GM12878 (cell line): ENCODE results near the gene PSMD4. TPM values are rescaled to one million over a fixed set of nuclear protein-coding genes. Genes with fewer than 3 reads are reported as not detected.

ENCODE experiments used
- ATAC-seq: fragments of 200-7000 bp; cut with Tn5 transposase; 3 replicates; pipeline ENCODE4 v1.9.1; 2020; ENCODE audit warnings: mild to moderate bottlenecking, moderate library complexity
- BruUV-seq: library from RNA; stranded (reverse); fragments of 400-500 nt; replicated peaks from 2 replicates; lab custom pipeline; 2021; lab: Mats Ljungman, UMichigan
- CTCF ChIA-PET: fragments of 300-600 bp; sonication (Branson Sonifier 250); formaldehyde crosslinking; extraction: SDS; loops from one replicate; lab custom pipeline; 2021; ENCODE audit warnings: inconsistent platforms; lab: Yijun Ruan, JAX
- POLR2A ChIA-PET: fragments of 350-600 bp; formaldehyde crosslinking; extraction: SDS; loops from one replicate; lab custom pipeline; 2021; ENCODE audit warnings: inconsistent platforms; lab: Charles Lee
- RAD21 ChIA-PET: fragments of 300-600 bp; sonication (Branson Sonifier 250); formaldehyde crosslinking; loops from one replicate; lab custom pipeline; 2023; ENCODE audit warnings: antibody characterized with exemption; ENCODE audit not compliant: unreplicated experiment; lab: Charles Lee
- SMC1A ChIA-PET: fragments of 300-600 bp; sonication (Branson Sonifier 250); formaldehyde crosslinking; loops from one replicate; lab custom pipeline; 2023; ENCODE audit not compliant: unreplicated experiment, uncharacterized antibody; lab: Charles Lee
- DNase-seq: peaks from one replicate; pipeline ENCODE4 v3.0.0-alpha.2; 2011; ENCODE audit warnings: low read depth, low spot score
- FAIRE-seq: peaks from 3 replicates; lab custom pipeline; 2011; peaks lifted over from hg19 to GRCh38; lab: Jason Lieb, UNC
- H2AFZ ChIP-seq: 2 replicates; pipeline ENCODE4 v1.6.0; 2011; ENCODE audit warnings: low read depth, low read length, control low read depth; ENCODE audit not compliant: control insufficient read depth
- H3K27ac ChIP-seq: 2 replicates; pipeline ENCODE4 v1.5.1; 2011; ENCODE audit warnings: control low read depth; ENCODE audit not compliant: control insufficient read depth, insufficient read depth
- H3K27me3 ChIP-seq, 2 experiments: replicated peaks in 1 of 2; 2 replicates each; pipeline versions ENCODE4 v1.6.0 to v1.6.1; 2011; ENCODE audit warnings: low read length in 1 of 2; ENCODE audit not compliant: control insufficient read depth in 2 of 2, insufficient read depth in 2 of 2
- H3K36me3 ChIP-seq, 2 experiments: 2 replicates each; pipeline ENCODE4 v1.5.1; 2011; ENCODE audit warnings: low read length in 1 of 2; ENCODE audit not compliant: control insufficient read depth in 2 of 2, insufficient read depth in 2 of 2
- H3K4me1 ChIP-seq: 2 replicates; pipeline ENCODE4 v1.6.1; 2011; ENCODE audit warnings: mild to moderate bottlenecking, low read length, moderate library complexity, mixed read lengths; ENCODE audit not compliant: control insufficient read depth, insufficient read depth
- H3K4me2 ChIP-seq: 2 replicates; pipeline ENCODE4 v1.6.0; 2011; ENCODE audit warnings: control low read depth; ENCODE audit not compliant: control insufficient read depth, insufficient read depth
- H3K4me3 ChIP-seq: fragments of 200-600 bp; sonication (generic); 2 replicates; pipeline ENCODE4 v1.5.1; 2016
- H3K79me2 ChIP-seq: 2 replicates; pipeline ENCODE4 v1.6.0; 2011; ENCODE audit warnings: low read length; ENCODE audit not compliant: control insufficient read depth, insufficient read depth
- H3K9ac ChIP-seq: 2 replicates; pipeline ENCODE4 v1.8.0; 2011; ENCODE audit warnings: low read length, control low read depth, mixed read lengths; ENCODE audit not compliant: control insufficient read depth, insufficient read depth
- H3K9me3 ChIP-seq: replicated peaks from 3 replicates; pipeline ENCODE4 v1.5.1; 2011; ENCODE audit warnings: mild to moderate bottlenecking, low read length; ENCODE audit not compliant: control insufficient read depth, insufficient read depth
- H4K20me1 ChIP-seq: 2 replicates; pipeline ENCODE4 v1.6.0; 2011; ENCODE audit not compliant: control insufficient read depth, insufficient read depth
- CREB1 ChIP-seq: IDR thresholded peaks from 2 replicates; pipeline ENCODE4 v1.6.1; 2012; ENCODE audit warnings: low read depth, mild to moderate bottlenecking, inconsistent platforms
- POLR2A ChIP-seq: IDR thresholded peaks from 2 replicates; pipeline ENCODE4 v1.6.1; 2011; ENCODE audit warnings: low read depth, mild to moderate bottlenecking, low read length
- SIX5 ChIP-seq: IDR thresholded peaks from 2 replicates; pipeline ENCODE4 v1.6.1; 2011; ENCODE audit warnings: mild to moderate bottlenecking, low read depth, low read length, moderate library complexity; ENCODE audit not compliant: severe bottlenecking
- SMAD1 ChIP-seq: fragments of 450-650 bp; IDR thresholded peaks from 2 replicates; pipeline ENCODE4 v1.6.1; 2018; ENCODE audit warnings: mild to moderate bottlenecking, low read depth; ENCODE audit not compliant: partially characterized antibody
- WGBS: methylation state at CpG from one replicate; pipeline ENCODE4 v1.1.6; 2016; ENCODE audit warnings: low lambda C conversion rate; ENCODE audit not compliant: insufficient replicate concordance, insufficient coverage; ENCODE audit errors: missing lambda C conversion rate; 5-methylcytosine and 5-hydroxymethylcytosine counted together
- in situ Hi-C: fragments of 300-500 bp; cut with MboI; formaldehyde crosslinking; loops from 9 replicates; pipeline ENCODE4 v1.14.3; 2018; ENCODE audit warnings: mixed read lengths
- intact Hi-C: fragments of 100-400 bp; cut with micrococcal nuclease; formaldehyde crosslinking; loops from one replicate; pipeline ENCODE4 v1.14.2; 2022; ENCODE audit not compliant: unreplicated experiment
- polyA plus RNA-seq, 11 experiments: library from polyadenylated mRNA; depleted of rRNA in 4 of 11; unstranded in 6 of 11; stranded (reverse) in 5 of 11; fragments of >200 nt; fragmentation: Nextera tagmentation in 4 of 11; fragmentation: Illumina TruSeq in 1 of 11; extraction: Ambion mirVana in 4 of 11; extraction: Trizol in 1 of 11; gene quantifications; 1 replicate in 1 of 11; 2 replicates in 10 of 11; pipeline versions ENCODE4 v1.2.1 to v1.2.3, GENCODE V29; 2011 to 2016; ENCODE audit warnings: inconsistent platforms in 2 of 11, missing spikeins in 2 of 11, low read depth in 1 of 11
- total RNA-seq, 4 experiments: library from RNA; depleted of rRNA in 3 of 4; stranded (reverse); fragments of >200 nt in 3 of 4; fragmentation: Illumina TruSeq in 1 of 4; extraction: Trizol in 1 of 4; gene quantifications; 2 replicates each; pipeline versions ENCODE4 v1.2.1 to v1.2.3, GENCODE V29; 2013 to 2021
- TF ChIP-seq, protein P1 (sequence below): IDR thresholded peaks from 2 replicates; pipeline ENCODE4 v1.6.1; 2011; ENCODE audit warnings: borderline replicate concordance, low read depth, mild to moderate bottlenecking, moderate library complexity, low read length; ENCODE audit not compliant: insufficient read depth, poor library complexity, severe bottlenecking
- TF ChIP-seq, protein P2 (sequence below): fragments of 450-650 bp; IDR thresholded peaks from 2 replicates; pipeline ENCODE4 v1.6.1; 2017; ENCODE audit warnings: borderline replicate concordance

The PSMD4 gene
- total and polyA plus RNA-seq, 10 of the 15 experiments (the other 5 are each of a cell fraction or from before 2014, with no cell fraction given), result 129 to 281 (median 188) TPM

DNA sequence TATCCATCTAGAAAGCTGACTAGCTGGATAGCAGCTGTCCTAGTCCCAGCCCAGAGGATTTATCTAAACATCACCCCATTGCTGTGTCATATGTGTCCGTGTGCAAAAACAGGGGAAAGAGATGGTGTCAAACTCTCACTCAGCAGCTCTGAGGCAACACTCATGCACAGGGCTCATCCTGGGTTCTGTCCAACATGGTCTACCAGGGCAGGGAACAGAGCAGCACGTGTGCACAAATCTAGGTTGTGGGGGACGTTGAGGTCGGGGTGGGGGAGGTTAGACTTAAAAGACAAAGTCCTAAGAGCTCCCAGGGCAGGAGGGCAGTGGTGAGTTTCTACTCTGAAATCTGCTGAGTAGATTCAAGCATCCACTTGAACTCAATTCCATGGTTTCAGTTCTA, 56.5 kb downstream of the PSMD4 start:
- Histone ChIP-seq H3K4me3 (no peak overlapping the region), H3K4me1 (no peaks in the 10 kb centered on the region), H4K20me1 (0 out of 2 replicates have a peak, but pooled peaks cover 4% of the 10 kb centered on the region), H3K9me3 (no peaks in the 10 kb centered on the region), H3K79me2 (no peaks in the 10 kb centered on the region), H3K36me3 (peaks cover 21 to 50% of the 10 kb centered on the region in 2 experiments), H2AFZ (no peak overlapping the region), H3K27me3 (no peaks in the 10 kb centered on the region), H3K9ac (no peak overlapping the region), H3K4me2 (no peak overlapping the region), H3K27ac (no peak overlapping the region)
- intact Hi-C loops, result no loop called here
- in situ Hi-C loops, result no loop called here
- WGBS, result 73% methylated on average over 4 of the region's 4 CpGs
- ChIA-PET SMC1A (interaction anchor here (0.8 to 3.8 kb wide), 8 partner anchors 10 to 87 kb away, joined by 3 to 15 read pairs (median 4); no protein-coding TSS in a partner anchor), CTCF (interaction anchor here (0.8 to 4.1 kb wide), 10 partner anchors 10 to 211 kb away, joined by 3 to 32 read pairs (median 4); partner anchors contain the start of genes PI4KB and PSMD4), RAD21 (interaction anchor here (1.8 to 2.8 kb wide), 2 partner anchors 10 to 30 kb away, joined by 7 to 18 read pairs; no protein-coding TSS in a partner anchor), POLR2A (interaction anchor here (0.6 to 4.8 kb wide), 5 partner anchors 10 to 538 kb away, joined by 3 to 19 read pairs (median 4); partner anchors contain the start of gene PI4KB)
- peak; percentile 17; the same call in 1 of the 2 replicates for TF ChIP-seq POLR2A
- no peak for TF ChIP-seq SMAD1
- no peak for DNase-seq
- no peak for ATAC-seq
- no TSS peak for BruUV-seq
- no peak for FAIRE-seq

DNA sequence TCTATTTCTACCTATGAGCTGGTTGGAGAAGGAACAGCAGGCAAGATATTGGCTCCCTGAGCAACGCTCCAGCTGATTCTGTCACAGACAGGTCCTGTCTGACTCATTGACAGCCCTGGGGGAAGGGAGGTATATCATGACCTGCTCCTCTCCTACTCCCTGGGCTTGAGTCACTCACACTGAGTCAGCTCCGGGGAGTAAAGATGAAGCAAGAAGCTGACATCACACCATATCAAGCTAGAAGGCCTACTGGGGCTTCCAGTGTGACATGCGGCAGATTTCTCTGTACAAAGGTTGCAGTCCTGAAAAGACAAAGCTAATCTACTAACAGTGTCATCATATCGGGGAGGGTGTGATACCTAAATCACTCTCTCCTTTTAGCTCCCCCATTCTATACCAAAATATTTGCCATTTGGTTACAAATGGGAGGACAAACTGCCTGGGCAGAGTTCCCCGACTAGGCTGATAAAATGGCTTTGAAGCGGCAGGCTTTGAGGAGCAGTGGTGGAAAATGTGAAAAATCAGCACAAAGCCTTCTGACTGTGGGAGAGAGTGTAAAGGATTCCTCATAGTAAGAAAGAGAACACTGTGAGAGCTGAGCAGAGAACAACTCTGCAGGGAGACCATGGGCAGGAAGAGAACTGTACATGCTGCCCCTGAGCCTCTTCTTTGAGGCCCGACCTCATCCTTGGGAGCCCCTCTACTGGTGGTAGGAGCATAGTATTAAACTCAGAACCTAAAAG, 57.2 kb downstream of the PSMD4 start:
- Histone ChIP-seq H3K4me2 (no peak overlapping the region), H3K4me3 (no peak overlapping the region), H3K27me3 (no peaks in the 10 kb centered on the region), H3K9ac (no peak overlapping the region), H3K4me1 (no peaks in the 10 kb centered on the region), H3K27ac (no peak overlapping the region), H3K36me3 (peaks cover 20 to 47% of the 10 kb centered on the region in 2 experiments), H4K20me1 (0 out of 2 replicates have a peak, but pooled peaks cover 4% of the 10 kb centered on the region), H2AFZ (no peak overlapping the region), H3K79me2 (no peaks in the 10 kb centered on the region), H3K9me3 (no peaks in the 10 kb centered on the region)
- 70% methylated on average over 7 of the region's 7 CpGs for WGBS
- no TSS peak for BruUV-seq
- intact Hi-C loops (no loop called here), in situ Hi-C loops (no loop called here)
- ChIA-PET CTCF (interaction anchor here (0.8 to 4.1 kb wide), 7 partner anchors 10 to 212 kb away, joined by 3 to 32 read pairs (median 4); partner anchors contain the start of gene PI4KB), RAD21 (interaction anchor here (1.2 to 2.8 kb wide), 3 partner anchors 11 to 29 kb away, joined by 6 to 18 read pairs (median 7); no protein-coding TSS in a partner anchor), SMC1A (interaction anchor here (0.9 to 3.8 kb wide), 7 partner anchors 10 to 212 kb away, joined by 3 to 15 read pairs (median 4); no protein-coding TSS in a partner anchor), POLR2A (interaction anchor here (0.6 to 4.8 kb wide), 4 partner anchors 9 to 538 kb away, joined by 3 to 19 read pairs (median 4); partner anchors contain the start of gene PI4KB)
- ATAC-seq, result 0 out of 3 replicates have a peak, but pooled peaks have one; percentile 21
- DNase-seq, result no peak
- FAIRE-seq, result no peak
- TF ChIP-seq, protein P1, sequence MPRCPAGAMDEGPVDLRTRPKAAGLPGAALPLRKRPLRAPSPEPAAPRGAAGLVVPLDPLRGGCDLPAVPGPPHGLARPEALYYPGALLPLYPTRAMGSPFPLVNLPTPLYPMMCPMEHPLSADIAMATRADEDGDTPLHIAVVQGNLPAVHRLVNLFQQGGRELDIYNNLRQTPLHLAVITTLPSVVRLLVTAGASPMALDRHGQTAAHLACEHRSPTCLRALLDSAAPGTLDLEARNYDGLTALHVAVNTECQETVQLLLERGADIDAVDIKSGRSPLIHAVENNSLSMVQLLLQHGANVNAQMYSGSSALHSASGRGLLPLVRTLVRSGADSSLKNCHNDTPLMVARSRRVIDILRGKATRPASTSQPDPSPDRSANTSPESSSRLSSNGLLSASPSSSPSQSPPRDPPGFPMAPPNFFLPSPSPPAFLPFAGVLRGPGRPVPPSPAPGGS, result peak; percentile 30
- TF ChIP-seq SIX5 (no peak), CREB1 (0 out of 2 replicates have a peak, but pooled peaks have one; percentile 9)
- TF ChIP-seq, protein P2, sequence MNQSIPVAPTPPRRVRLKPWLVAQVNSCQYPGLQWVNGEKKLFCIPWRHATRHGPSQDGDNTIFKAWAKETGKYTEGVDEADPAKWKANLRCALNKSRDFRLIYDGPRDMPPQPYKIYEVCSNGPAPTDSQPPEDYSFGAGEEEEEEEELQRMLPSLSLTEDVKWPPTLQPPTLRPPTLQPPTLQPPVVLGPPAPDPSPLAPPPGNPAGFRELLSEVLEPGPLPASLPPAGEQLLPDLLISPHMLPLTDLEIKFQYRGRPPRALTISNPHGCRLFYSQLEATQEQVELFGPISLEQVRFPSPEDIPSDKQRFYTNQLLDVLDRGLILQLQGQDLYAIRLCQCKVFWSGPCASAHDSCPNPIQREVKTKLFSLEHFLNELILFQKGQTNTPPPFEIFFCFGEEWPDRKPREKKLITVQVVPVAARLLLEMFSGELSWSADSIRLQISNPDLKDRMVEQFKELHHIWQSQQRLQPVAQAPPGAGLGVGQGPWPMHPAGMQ, result no peak
